Measurements from ENCODE around the gene SDK1. TPM values are rescaled to one million over a fixed set of nuclear protein-coding genes. Genes with fewer than 3 reads are reported as not detected.
A peak's percentile ranks its signal among the peaks of the same experiment; 100 is the strongest.

The SDK1 gene
- total and polyA plus RNA-seq, 2 donors (not counting 3 experiments of a cell fraction or from before 2014, with no cell fraction given): 1.6 to 3.9 TPM

- H2AFZ ChIP-seq (ENCODE audit: low read depth, low read length): peak overlapping the region; percentile 68
- H4K20me1 ChIP-seq (replicated peaks; ENCODE audit: control insufficient read depth, extremely low read depth, insufficient read depth, low read length): no peaks in the 10 kb centered on the region
- H3K36me3 ChIP-seq (ENCODE audit: control insufficient read depth in 2 of 2, extremely low read depth in 1 of 2, insufficient read depth in 2 of 2, low read length in 2 of 2): no peaks in the 10 kb centered on the region
- POLR2A ChIA-PET: no interaction called here
- TF ChIP-seq MYC (IDR thresholded peaks at IDR 0.05; ENCODE audit: low read depth, low read length): no peak
- no peak for TF ChIP-seq JUN (IDR thresholded peaks at IDR 0.05; ENCODE audit: borderline replicate concordance, insufficient read depth, insufficient read length, low read depth)
- no peak for TF ChIP-seq FOS (IDR thresholded peaks at IDR 0.05; ENCODE audit: borderline replicate concordance, insufficient read depth, low read length)
- TF ChIP-seq POLR2AphosphoS5 (IDR thresholded peaks at IDR 0.05; ENCODE audit: insufficient read depth, low read depth, low read length): no peak
- TF ChIP-seq CTCF (IDR thresholded peaks at IDR 0.05; ENCODE audit: extremely low read depth in 1 of 2, insufficient read depth in 1 of 2, low read depth in 1 of 2, low read length in 2 of 2): no peak
- TF ChIP-seq MAX (IDR thresholded peaks at IDR 0.05; ENCODE audit: insufficient read depth, insufficient read length): no peak
- no peak for TF ChIP-seq POLR2A (IDR thresholded peaks at IDR 0.05; ENCODE audit: low read depth, low read length)
- H3K27ac ChIP-seq (ENCODE audit: insufficient read depth, low read depth, low read length): no peak overlapping the region
- intact Hi-C loops (cut with micrococcal nuclease): loop anchor here (1.0 to 10.0 kb wide), 6 partner anchors 372 to 1330 kb away; no protein-coding TSS in a partner anchor
- H3K9ac ChIP-seq (replicated peaks; ENCODE audit: extremely low read depth, insufficient read depth, low read length): no peak overlapping the region
- peaks cover 26 to 33% of the 10 kb centered on the region in 2 experiments for H3K27me3 ChIP-seq (ENCODE audit: control insufficient read depth in 2 of 2, insufficient read depth in 2 of 2, low read length in 2 of 2)
- no peaks in the 10 kb centered on the region for H3K9me3 ChIP-seq (replicated peaks; ENCODE audit: control insufficient read depth, insufficient read depth, low read length)
- no peak overlapping the region for H3K4me2 ChIP-seq (ENCODE audit: insufficient read depth, low read length)
- no peaks in the 10 kb centered on the region for H3K79me2 ChIP-seq (ENCODE audit: control insufficient read depth, insufficient read depth, low read length)
- peaks cover 6% of the 10 kb centered on the region for H3K4me1 ChIP-seq (ENCODE audit: control insufficient read depth, extremely low read depth, insufficient read depth, low read length)
- DNase-seq (ENCODE audit: low read depth, low spot score): no peak
- no peak for FAIRE-seq
- no TSS peak for BruUV-seq (replicated peaks)
- H3K4me3 ChIP-seq (replicated peaks in 1 of 3; ENCODE audit: insufficient read depth in 1 of 3, low read depth in 1 of 3, low read length in 3 of 3): peak overlapping the region in 1 of 3 experiments; percentile 41
- dilution Hi-C loops (cut with MboI; ENCODE audit: extremely low pct_ligation_motif_present, low sequenced_read_pairs): no loop called here
- CTCF ChIA-PET: interaction anchor here (0.6 to 3.4 kb wide), 9 partner anchors 8 to 611 kb away, joined by 3 to 25 read pairs (median 3); no protein-coding TSS in a partner anchor
- no peaks in the 10 kb centered on the region for H3K9me1 ChIP-seq (replicated peaks; ENCODE audit: control insufficient read depth, extremely low read depth, insufficient read depth, low read length)
These were observed 338 bp downstream of the SDK1 start for GRCh38 chr7:3301449-3301731.

Data from endothelial cell of umbilical vein (primary cell).